Skeletal muscle cell (primary cell): ENCODE results near the gene ST6GALNAC6.
"Not testable (repeated sequence)": the region's sequence is repeated elsewhere in the genome, so short reads cannot be mapped to it uniquely, and the experiment has no call there.

Experiments used
- DNase-seq: peaks from one replicate; pipeline ENCODE4 v3.0.0-alpha.2; 2010; ENCODE audit warnings: low read depth
- H3K4me3 ChIP-seq: 2 replicates; pipeline ENCODE4 v1.5.1; 2011; ENCODE audit warnings: low read depth, mild to moderate bottlenecking, control low read depth, low read length, moderate library complexity

The ST6GALNAC6 gene

GRCh38 chr9:127878001-127878651 lies 21.3 kb downstream of the ST6GALNAC6 start:
- DNase-seq = no peak
- H3K4me3 ChIP-seq = peak overlapping the region; percentile 56

DNA sequence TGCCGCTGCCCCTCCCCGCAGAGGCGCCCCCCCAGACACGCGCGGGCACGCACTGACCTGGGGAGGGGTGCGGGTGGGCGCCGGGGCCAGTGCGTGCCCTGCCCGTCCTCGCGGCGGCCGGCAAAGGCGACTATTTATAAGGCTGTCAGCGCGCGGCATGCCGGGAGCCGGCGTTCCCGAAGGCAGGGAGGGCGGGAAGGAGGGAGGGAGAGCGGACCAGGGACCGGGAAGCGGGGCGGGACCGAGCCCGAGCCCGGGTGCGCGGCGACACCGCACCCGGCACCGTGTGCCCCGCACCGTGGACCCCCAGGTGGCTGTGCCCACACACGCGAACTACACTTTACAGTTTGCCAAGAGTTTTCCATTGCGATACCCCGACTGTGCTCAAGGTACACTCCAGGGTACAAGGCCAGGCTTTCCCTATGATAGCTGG lies 21.8 kb downstream of the ST6GALNAC6 start, which contains the start of gene AK1:
AK1 (minus strand) TSS at position 110 of the 433 bp plus-strand sequence. CDS start 3,058 bp downstream, outside the sequence.
- no peak for DNase-seq
- peak within 1 kb of the TSS; percentile 56 for H3K4me3 ChIP-seq

- H3K4me3 ChIP-seq = peak overlapping the region; percentile 56
- DNase-seq = no peak
Observed at GRCh38 chr9:127876764-127877562, 22.4 kb downstream of the ST6GALNAC6 start.

GRCh38 chr9:127876026-127876763 lies 23.2 kb downstream of the ST6GALNAC6 start:
- peak overlapping the region; percentile 56 for H3K4me3 ChIP-seq
- DNase-seq = no peak

DNA sequence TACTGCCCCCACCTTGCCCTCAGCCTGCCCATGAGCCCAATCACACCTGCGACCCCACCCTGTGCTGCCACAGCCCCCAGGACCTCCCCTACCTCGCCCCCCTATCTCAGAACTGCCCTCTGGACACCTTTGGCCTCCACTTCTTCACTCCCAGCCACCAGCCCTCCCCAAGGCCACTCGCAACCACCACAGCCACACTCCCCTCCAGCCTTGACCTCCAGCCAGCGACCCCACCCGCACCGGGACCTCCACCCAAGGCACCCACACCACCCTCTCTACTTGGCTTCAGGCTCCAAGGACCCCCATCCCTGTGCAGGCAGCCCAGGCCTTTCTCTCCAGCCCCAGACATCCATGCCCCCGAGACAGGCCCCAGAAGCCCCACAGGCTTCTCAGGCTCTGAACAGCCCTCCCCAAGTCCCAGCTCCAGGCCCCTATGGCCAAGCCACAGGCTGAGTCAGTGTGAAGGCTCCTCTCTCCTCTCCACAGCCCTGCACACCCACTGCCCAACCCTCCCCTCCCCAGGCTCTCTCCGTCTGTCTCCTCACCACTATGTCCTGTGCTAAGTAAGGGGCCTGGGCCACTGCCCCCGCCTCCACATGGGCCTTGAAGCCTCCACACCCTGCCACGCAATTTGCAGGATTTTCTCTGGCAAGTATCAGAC lies 24.0 kb downstream of the ST6GALNAC6 start:
- peak overlapping the region; percentile 18 for H3K4me3 ChIP-seq
- peak; percentile 60 for DNase-seq

- H3K4me3 ChIP-seq = no peak overlapping the region
- DNase-seq = no peak
Observed at GRCh38 chr9:127874301-127875221, 24.8 kb downstream of the ST6GALNAC6 start.

- H3K4me3 ChIP-seq = no peak overlapping the region
- no peak for DNase-seq
Observed at GRCh38 chr9:127873886-127874285, 25.5 kb downstream of the ST6GALNAC6 start.

- no peak for DNase-seq
- H3K4me3 ChIP-seq = no peak overlapping the region
Observed at GRCh38 chr9:127873223-127873691, 26.1 kb downstream of the ST6GALNAC6 start.

GRCh38 chr9:127872369-127873222 lies 26.8 kb downstream of the ST6GALNAC6 start:
- no peak for DNase-seq
- H3K4me3 ChIP-seq = no peak overlapping the region

GRCh38 chr9:127871531-127871930 lies 27.9 kb downstream of the ST6GALNAC6 start:
- no peak overlapping the region for H3K4me3 ChIP-seq
- no peak for DNase-seq

- DNase-seq = no peak
- H3K4me3 ChIP-seq = no peak overlapping the region
Observed at GRCh38 chr9:127870887-127871286, 28.5 kb downstream of the ST6GALNAC6 start.

DNA sequence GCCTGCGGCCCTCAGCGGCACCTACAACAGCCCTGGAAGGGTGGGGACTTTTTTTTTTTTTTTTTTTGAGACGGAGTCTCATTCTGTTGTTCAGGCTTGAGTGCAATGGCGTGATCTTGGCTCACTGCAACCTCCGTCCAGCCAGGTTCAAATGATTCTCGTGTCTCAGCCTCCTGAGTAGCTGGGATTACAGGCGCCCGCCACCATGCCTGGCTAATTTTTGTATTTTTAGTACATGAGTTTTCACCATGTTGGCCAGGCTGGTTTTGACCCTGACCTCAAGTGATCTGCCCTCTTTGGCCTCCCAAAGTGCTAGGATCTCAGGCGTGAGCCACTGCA lies 29.3 kb downstream of the ST6GALNAC6 start:
- H3K4me3 ChIP-seq, DNase-seq: not testable (repeated sequence)

DNA sequence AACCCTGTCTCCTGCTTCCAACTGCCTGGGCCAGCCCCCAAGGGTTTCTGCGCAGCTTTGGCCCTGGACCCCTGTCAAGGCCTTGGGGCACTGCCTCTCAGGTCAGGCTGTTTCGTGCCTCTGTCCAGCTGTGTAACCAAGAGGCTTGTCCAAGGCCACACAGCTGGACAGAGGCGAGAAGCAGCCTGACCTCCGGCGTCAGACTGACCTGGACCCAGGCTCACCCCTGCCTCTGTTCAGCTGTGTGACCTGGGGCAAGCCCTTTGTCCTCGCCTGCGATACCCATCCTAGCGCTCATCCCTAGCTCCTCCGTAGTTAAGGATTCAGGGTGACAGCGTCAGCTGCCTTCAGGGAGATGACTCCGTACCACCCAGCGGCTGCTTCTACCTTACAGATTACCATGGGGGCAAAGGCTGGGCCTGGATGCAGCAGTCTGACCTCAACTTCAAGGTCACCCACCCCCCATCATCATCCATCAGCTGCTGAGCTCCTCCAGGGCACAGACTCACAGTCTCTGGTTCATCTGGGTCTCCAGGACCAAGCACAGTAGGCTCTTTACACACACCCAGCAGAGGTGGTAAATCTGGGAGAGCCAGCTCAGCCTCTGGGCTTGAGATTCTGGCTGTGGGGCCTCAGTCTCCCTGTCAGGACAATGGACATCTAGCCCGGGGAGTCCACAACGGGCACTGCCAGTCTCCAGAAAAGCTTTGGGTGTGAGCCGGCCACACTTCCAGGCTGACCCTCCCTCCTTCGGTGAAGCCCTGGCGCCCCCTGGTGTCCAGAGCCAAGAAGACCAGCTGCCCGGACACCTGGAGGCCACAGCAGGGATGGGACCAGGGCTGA lies 29.9 kb downstream of the ST6GALNAC6 start:
- no peak overlapping the region for H3K4me3 ChIP-seq
- no peak for DNase-seq

DNA sequence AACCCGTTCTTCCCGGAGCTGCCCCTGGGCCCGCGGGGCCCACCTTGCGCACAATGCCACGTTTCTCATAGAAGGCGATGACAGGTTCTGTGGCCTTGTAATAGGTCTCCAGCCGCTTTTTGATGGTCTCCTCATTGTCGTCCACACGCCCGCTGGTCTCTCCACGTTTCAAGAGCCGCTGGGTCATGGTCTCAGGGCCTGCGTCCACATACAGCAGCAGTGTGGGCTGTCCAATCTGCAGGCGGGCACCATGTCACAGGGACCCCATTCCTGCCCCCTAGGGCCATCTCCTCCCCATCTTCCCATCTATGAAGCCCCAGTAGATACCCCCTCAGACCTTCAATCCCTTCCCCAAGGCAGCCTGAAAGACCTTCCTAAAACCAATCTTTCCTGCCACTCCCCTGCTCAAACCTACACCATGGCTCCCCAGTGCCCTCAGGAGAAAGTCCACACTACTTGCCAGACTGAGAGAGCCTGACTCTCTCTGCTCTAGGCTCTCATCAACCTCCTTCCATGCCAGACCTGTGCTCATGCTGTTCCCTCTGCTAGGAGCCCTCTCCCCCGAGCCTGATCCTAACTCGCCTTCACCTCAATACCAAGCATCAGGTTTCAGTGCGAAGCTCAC lies 31.0 kb downstream of the ST6GALNAC6 start:
- no peak for DNase-seq
- no peak overlapping the region for H3K4me3 ChIP-seq

DNA sequence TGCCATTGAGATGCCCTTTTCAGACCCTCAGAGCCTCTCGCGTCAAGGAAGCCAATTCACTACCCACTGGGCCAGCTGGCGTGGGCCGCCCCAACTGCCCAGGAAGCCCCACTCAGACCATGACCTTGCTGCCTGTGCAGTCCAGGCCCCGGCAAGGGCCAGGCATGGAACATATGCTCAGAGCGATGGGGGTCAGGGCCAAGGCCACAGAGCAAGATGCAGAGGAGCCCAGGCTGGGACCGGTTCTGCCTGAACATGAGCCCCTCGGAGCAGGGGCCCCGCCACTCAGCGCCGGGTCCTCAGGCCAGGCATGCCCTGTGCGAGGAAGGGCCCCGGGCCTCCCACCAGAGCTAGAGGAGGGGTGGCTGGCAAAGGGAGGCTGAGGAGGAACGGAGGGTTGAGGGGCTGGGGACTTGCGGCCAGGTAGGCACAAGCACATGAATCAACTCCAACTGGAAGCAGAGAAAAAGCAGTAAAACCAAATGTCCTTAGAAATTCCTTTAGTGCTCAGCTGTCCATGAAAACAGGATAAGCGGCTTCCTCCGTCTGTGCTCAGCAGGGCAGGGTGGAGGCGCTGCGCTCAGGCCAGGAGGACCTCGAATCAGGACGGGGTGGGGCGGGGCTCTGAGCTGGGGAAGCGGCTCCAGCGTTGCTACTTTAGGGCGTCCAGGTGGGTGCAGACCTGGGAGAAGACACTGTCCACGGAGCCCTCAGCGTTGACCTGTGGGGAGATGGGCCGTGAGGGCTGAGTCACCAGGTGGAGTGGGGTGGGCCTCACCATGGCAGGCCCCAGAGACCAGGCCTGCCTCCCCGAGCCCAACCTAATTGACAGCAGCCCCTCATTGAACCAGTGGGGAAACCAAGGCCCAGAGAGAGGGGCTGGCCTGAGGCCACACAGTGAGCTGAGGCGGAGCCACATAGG lies 31.8 kb downstream of the ST6GALNAC6 start:
- DNase-seq = no peak
- H3K4me3 ChIP-seq = no peak overlapping the region
